Left lung (tissue), 10 donors: ENCODE results near the gene ASTN1. TPM values are rescaled to one million over a fixed set of nuclear protein-coding genes. Genes with fewer than 3 reads are reported as not detected.

Experiments
- ATAC-seq: fragments of 200-7000 bp; cut with Tn5 transposase; one replicate; pipeline ENCODE4 v1.9.1; 2020; ENCODE audit warnings: moderate library complexity
- DNase-seq, 4 donors: peaks; one replicate each; pipeline ENCODE4 v3.0.0-alpha.2; 2013 to 2020
- H3K27ac ChIP-seq, 2 donors: fragments of 200-600 bp; sonication (generic) in 1 of 2; one replicate each; pipeline versions ENCODE4 v1.5.0 to v1.8.0; 2020 to 2021
- H3K27me3 ChIP-seq, 2 donors: fragments of 200-600 bp; sonication (generic) in 1 of 2; one replicate each; pipeline versions ENCODE4 v1.5.0 to v1.8.0; 2020 to 2021
- H3K36me3 ChIP-seq, 2 donors: fragments of 200-600 bp; sonication (generic) in 1 of 2; one replicate each; pipeline versions ENCODE4 v1.5.0 to v1.8.0; 2020 to 2021
- H3K4me1 ChIP-seq, 2 donors: fragments of 200-600 bp; one replicate each; pipeline ENCODE4 v1.8.0; 2021
- H3K4me3 ChIP-seq, 2 donors: fragments of 200-600 bp; sonication (generic) in 1 of 2; one replicate each; pipeline versions ENCODE4 v1.5.0 to v1.8.0; 2020 to 2021; ENCODE audit warnings: mild to moderate bottlenecking in 1 of 2
- H3K9me3 ChIP-seq, 2 donors: fragments of 200-600 bp; sonication (generic) in 1 of 2; one replicate each; pipeline versions ENCODE4 v1.5.0 to v1.8.0; 2020 to 2021
- intact Hi-C, 2 donors: fragments of 100-400 bp; cut with DNase I; formaldehyde crosslinking; loops; one replicate each; pipeline versions ENCODE4 v1.11.2 to v1.14.2; 2022
- polyA plus RNA-seq, 6 donors: library from polyadenylated mRNA; unstranded; fragments of 120-200 nt; gene quantifications; one replicate each; pipeline ENCODE4 v1.2.1, GENCODE V29; 2013; ENCODE audit not compliant: insufficient read length in 6 of 6
- total RNA-seq, 2 donors: library from RNA; stranded (reverse); fragmentation: NEBNext Ultra II Directional; extraction: Animal tissue kit (Norgen Biotek cat#: 25700); gene quantifications; one replicate each; pipeline ENCODE4 v1.2.1, GENCODE V29; 2021
- TF ChIP-seq, protein P1 (sequence below), 2 donors: fragments of 200-600 bp; sonication (generic) in 1 of 2; IDR thresholded peaks; one replicate each; pipeline versions ENCODE4 v1.5.0 to v1.8.0; 2021; ENCODE audit warnings: antibody characterized with exemption in 2 of 2
- donor health status: DM: no; HTN: yes; CAD: no.
- donor health status: DM: no; HTN: no; CAD: no.

ASTN1 gene
- total and polyA plus RNA-seq, 8 donors = 0.10 to 3.1 (median 2.2) TPM

DNA sequence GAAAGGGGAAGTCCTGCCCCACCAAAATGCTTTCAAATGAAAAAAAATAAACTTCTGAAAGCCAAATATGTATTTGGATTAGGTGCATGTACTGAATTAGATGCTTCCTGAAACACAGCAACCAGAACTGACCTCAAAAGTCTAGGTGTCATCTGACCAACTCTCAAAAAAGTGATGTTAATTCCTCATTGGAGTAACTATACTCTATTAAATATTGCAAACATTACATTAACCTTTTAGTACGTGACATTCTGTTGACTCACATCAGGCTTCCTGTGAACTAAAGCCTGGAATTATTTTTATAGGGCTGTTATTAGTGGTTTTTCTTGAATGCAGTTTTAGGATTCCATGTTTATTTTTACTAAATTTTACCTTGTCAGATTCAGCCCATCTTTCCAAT, 73.5 kb downstream of the ASTN1 start:
- H3K4me1 ChIP-seq = no peaks in the 10 kb centered on the region
- H3K9me3 ChIP-seq = no peaks in the 10 kb centered on the region
- H3K27me3 ChIP-seq = no peaks in the 10 kb centered on the region
- H3K27ac ChIP-seq = no peak overlapping the region
- H3K36me3 ChIP-seq = no peaks in the 10 kb centered on the region
- intact Hi-C loops = no loop called here
- no peak overlapping the region for H3K4me3 ChIP-seq
- no peak for DNase-seq
- no peak for ATAC-seq
- TF ChIP-seq, protein P1, sequence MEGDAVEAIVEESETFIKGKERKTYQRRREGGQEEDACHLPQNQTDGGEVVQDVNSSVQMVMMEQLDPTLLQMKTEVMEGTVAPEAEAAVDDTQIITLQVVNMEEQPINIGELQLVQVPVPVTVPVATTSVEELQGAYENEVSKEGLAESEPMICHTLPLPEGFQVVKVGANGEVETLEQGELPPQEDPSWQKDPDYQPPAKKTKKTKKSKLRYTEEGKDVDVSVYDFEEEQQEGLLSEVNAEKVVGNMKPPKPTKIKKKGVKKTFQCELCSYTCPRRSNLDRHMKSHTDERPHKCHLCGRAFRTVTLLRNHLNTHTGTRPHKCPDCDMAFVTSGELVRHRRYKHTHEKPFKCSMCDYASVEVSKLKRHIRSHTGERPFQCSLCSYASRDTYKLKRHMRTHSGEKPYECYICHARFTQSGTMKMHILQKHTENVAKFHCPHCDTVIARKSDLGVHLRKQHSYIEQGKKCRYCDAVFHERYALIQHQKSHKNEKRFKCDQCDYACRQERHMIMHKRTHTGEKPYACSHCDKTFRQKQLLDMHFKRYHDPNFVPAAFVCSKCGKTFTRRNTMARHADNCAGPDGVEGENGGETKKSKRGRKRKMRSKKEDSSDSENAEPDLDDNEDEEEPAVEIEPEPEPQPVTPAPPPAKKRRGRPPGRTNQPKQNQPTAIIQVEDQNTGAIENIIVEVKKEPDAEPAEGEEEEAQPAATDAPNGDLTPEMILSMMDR (IDR thresholded peaks at IDR 0.05) = no peak

DNA sequence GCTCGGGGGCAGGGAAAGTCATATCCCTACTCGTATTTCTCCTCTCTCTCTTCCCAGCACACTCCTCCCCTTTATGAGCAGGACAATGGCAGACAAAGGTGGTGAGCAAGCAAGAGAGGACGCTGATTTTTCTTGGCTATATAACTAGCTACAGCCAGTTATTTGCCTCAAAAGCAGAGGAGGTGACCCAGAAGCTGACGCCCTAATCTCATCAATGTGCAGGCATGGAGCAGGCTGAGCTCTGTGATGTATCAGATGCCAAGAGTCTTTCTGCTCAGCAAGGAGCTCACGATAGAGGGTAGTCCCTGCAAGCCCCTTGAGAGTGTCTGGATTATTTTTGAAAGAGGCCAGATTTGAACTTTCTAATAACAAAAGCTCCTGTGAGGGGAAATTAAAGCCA, 75.5 kb downstream of the ASTN1 start:
- TF ChIP-seq, protein P1 (IDR thresholded peaks at IDR 0.05) = no peak
- Histone ChIP-seq H3K27me3 (no peaks in the 10 kb centered on the region), H3K4me1 (no peaks in the 10 kb centered on the region), H3K27ac (no peak overlapping the region), H3K36me3 (no peaks in the 10 kb centered on the region), H3K4me3 (no peak overlapping the region), H3K9me3 (no peaks in the 10 kb centered on the region)
- DNase-seq (no peak), ATAC-seq (no peak)
- intact Hi-C loops = no loop called here

- no peak for ATAC-seq
- DNase-seq = no peak
Measured at GRCh38 chr1:177082855-177083693, 81.4 kb downstream of the ASTN1 start.

GRCh38 chr1:177080564-177080963, 83.9 kb downstream of the ASTN1 start:
- H3K27ac ChIP-seq = no peak overlapping the region
- intact Hi-C loops = no loop called here

More at GRCh38 chr1:177082855-177083693, 81.4 kb downstream of the ASTN1 start:
- Histone ChIP-seq H3K27me3 (no peaks in the 10 kb centered on the region), H3K9me3 (no peaks in the 10 kb centered on the region), H3K27ac (no peak overlapping the region), H3K4me3 (no peak overlapping the region), H3K4me1 (no peaks in the 10 kb centered on the region), H3K36me3 (no peaks in the 10 kb centered on the region)
- TF ChIP-seq, protein P1 (IDR thresholded peaks at IDR 0.05) = no peak
- intact Hi-C loops = no loop called here

More at GRCh38 chr1:177080564-177080963, 83.9 kb downstream of the ASTN1 start:
- Histone ChIP-seq H3K4me1 (no peaks in the 10 kb centered on the region), H3K27me3 (no peaks in the 10 kb centered on the region), H3K36me3 (no peaks in the 10 kb centered on the region), H3K4me3 (no peak overlapping the region), H3K9me3 (no peaks in the 10 kb centered on the region)
- DNase-seq (no peak), ATAC-seq (no peak)
- TF ChIP-seq, protein P1 (IDR thresholded peaks at IDR 0.05) = no peak
